Left colon (tissue), 2 donors: ENCODE data around the gene TTLL1. TPM values are rescaled to one million over a fixed set of nuclear protein-coding genes. Genes with fewer than 3 reads are reported as not detected.
A peak's percentile ranks its signal among the peaks of the same experiment; 100 is the strongest.
"Not testable (repeated sequence)": the region's sequence is repeated elsewhere in the genome, so short reads cannot be mapped to it uniquely, and the experiment has no call there.

ENCODE experiments used
- ATAC-seq: fragments of 200-7000 bp; cut with Tn5 transposase; one replicate; pipeline ENCODE4 v1.9.1; 2020; ENCODE audit warnings: mild to moderate bottlenecking, moderate library complexity
- DNase-seq, 2 donors: peaks; one replicate each; pipeline ENCODE4 v3.0.0-alpha.2; 2020
- intact Hi-C, 2 donors: fragments of 100-400 bp; cut with DNase I in 1 of 2; cut with micrococcal nuclease in 1 of 2; formaldehyde crosslinking; loops; one replicate each; pipeline versions ENCODE4 v1.11.2 to v1.14.0; 2022; cut with DNase I, micrococcal nuclease
- total RNA-seq, 2 donors: library from RNA; stranded (reverse); fragmentation: NEBNext Ultra II Directional; extraction: Animal tissue kit (Norgen Biotek cat#: 25700); gene quantifications; one replicate each; pipeline ENCODE4 v1.2.1, GENCODE V29; 2021
- donor health status: DM: no; HTN: no; CAD: no.
- donor health status: DM: yes; HTN: yes; CAD: no.

The TTLL1 gene
- total RNA-seq, 2 donors from 2014 or later: 2.1 to 3.2 TPM

- peak in 1 of 2 donors; percentile 63 for DNase-seq
- intact Hi-C loops: no loop called here
- ATAC-seq: peak; percentile 29
Measured at GRCh38 chr22:43113526-43114251, 24.5 kb upstream of the TTLL1 start.

GRCh38 chr22:43110927-43111623 is 21.9 kb upstream of the TTLL1 start:
- DNase-seq (peak; percentile 64 to 77), ATAC-seq (peak; percentile 69)
- intact Hi-C loops: no loop called here

DNA sequence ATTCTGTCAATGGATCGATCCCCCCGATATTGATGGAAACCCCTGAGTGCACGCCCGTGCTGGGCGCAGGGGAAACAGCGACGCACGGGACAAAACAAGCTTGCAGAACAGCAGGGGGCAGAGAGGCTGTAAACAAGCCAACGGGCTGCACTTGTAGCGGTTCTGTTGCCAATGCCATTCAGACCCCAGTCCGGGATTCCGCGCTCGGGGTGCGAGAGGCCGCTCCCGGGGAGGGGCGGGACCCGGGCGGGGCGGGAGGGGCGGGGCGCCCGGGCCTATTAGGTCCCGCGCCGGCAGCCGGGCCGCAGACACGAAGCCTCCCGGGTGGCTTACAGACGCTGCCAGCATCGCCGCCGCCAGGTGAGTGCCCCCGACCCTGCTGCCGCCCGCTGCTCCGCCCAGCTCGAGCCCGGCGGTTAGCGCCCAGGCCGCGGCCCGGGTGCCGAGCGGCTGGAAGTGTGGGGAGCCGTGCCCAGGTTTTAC is 21.3 kb upstream of the TTLL1 start, which contains the start of gene BIK:
Gene BIK, plus strand, starts transcription at position 307 of the 483 bp plus-strand sequence. CDS start 13,273 bp downstream, outside the sequence.
- DNase-seq: peak; percentile 66 to 71
- intact Hi-C loops: no loop called here
- peak; percentile 61 for ATAC-seq

- no peak for ATAC-seq
- intact Hi-C loops: no loop called here
- no peak for DNase-seq
Measured at GRCh38 chr22:43109921-43110443, 20.8 kb upstream of the TTLL1 start.

DNA sequence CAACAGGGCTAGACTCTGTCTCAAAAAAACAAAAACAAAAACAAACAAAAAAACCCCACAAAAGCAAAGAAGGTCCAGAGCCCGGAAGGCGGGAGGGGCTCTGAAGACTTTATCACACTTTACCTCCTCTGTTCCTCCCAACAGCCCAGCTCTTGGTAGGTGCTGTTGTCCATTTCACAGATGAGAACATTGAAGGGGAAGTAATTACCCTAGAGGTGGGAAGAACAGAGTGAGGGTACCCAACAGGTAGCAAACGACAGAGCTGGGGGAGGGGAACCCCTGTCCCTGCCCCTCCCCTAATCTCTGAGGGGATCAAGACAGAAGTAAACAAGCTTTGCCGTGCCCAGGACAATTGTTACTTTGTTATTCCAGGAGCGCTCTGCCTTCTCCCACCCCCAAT is 20.3 kb upstream of the TTLL1 start:
- intact Hi-C loops: no loop called here
- no peak for DNase-seq
- ATAC-seq: no peak

DNA sequence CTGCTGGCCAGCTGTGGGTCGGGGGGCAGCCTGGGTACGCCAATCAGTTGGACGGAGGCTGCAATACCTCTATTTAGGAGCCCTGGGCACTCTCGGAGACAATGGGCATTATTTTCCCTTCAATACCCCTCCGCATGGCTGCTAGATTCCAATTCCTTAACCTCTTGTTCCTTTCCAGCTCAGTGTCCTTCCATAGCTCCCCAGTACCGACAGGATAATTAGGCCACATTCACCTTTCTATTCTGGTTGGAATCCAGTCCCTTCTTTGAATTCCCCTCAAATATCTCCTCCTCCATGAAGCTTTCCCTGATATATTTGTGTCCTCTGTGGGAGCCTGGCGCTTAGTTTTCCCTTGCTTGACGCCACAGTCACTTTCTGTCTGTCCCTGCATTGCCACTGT is 17.1 kb upstream of the TTLL1 start:
- ATAC-seq: no peak
- no peak for DNase-seq
- intact Hi-C loops: no loop called here

- ATAC-seq, DNase-seq, intact Hi-C loops: not testable (repeated sequence)
Measured at GRCh38 chr22:43104950-43105349, 15.8 kb upstream of the TTLL1 start.

GRCh38 chr22:43104056-43104625 is 14.9 kb upstream of the TTLL1 start:
- intact Hi-C loops, DNase-seq, ATAC-seq: not testable (repeated sequence)

- ATAC-seq: no peak
- DNase-seq: no peak
- intact Hi-C loops: no loop called here
Measured at GRCh38 chr22:43101306-43101705, 12.1 kb upstream of the TTLL1 start.

GRCh38 chr22:43100225-43100624 is 11.0 kb upstream of the TTLL1 start:
- intact Hi-C loops: no loop called here
- no peak for ATAC-seq

GRCh38 chr22:43099095-43099494 is 9.9 kb upstream of the TTLL1 start:
- intact Hi-C loops: no loop called here
- no peak for DNase-seq
- ATAC-seq: no peak

More at GRCh38 chr22:43100225-43100624, 11.0 kb upstream of the TTLL1 start:
- DNase-seq: no peak

DNA sequence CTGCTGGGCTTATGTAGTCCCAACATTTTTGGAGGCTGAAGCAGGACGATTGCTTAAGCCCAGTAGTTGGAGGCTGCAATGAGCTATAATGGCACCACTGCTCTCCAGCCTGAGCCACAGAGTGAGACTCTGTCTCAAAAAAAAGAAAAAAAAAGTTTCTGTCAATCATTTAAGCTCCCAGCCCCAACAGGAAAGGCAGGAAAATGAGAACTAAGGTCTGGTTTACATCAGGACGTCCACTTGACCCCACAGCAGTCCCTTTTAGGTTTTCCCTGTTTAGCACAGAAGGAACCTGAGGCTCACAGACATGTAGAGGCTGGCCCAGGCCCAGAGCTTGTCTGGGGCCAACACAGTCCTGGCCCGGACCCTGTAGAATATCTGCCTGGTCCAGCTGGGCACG is 9.2 kb upstream of the TTLL1 start:
- intact Hi-C loops: no loop called here
- no peak for DNase-seq
- no peak for ATAC-seq

DNA sequence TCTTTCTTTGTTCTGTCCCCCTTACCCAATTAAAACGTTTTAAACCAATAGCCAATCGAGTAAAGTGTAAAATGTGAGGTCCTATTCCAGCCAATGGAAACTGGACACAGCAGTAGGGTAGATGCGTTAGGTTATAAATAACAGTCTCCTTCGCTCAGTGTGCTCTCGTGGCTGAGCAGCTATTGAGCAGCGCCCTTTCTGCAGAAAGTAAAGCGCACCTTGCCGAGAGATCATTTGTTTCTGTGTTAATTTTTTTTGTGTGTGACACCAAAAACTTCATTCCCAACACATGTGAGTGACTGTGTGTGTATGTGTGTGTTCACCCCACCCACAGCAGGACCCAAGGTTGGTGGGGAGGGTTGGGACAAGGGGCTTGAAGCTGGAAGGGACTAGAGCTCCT is 7.2 kb upstream of the TTLL1 start:
- intact Hi-C loops: no loop called here
- no peak for DNase-seq
- ATAC-seq: no peak

DNA sequence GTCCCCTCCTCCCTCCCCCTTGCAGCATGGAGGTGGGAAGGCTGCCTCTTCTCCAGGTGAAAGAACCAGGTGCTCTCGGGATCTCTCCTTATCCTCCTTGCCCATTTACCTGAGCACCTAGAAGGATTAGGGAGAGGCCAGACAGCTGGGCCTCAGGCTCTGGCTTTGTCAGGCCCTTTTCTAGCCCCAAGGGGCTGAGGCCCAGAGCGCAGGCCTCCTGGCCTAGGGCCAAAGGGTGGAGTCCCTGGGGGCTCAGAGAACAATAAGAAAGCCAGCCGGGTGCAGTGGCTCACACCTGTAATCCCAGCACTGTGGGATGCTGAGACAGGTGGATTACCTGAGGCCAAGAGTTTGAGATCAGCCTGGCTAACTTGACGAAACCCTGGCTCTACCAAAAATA is 5.4 kb upstream of the TTLL1 start:
- ATAC-seq: no peak
- intact Hi-C loops: no loop called here

DNA sequence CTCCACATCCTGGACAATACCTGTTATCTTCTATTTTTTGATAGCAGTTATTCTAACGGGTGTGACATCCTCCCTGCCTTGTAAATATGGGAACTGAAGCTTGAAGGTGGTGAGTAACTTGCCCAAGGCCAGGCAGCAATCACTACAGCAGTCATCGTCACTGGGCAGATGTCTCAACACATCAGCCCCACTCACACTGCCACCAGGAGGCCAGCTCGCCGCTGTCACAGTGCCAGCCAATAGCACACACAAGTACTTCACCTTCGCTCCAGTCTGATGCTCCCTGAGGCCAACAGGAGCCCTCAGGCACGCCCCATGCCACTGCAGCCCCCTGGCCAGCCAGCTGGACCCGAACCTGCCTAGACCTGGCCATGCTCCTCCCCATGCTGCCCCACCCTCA is 4.9 kb upstream of the TTLL1 start:
- intact Hi-C loops: no loop called here
- DNase-seq (peak; percentile 62 to 71), ATAC-seq (peak; percentile 67)

More for the DNA sequence above, 5.4 kb upstream of the TTLL1 start:
- no peak for DNase-seq

DNA sequence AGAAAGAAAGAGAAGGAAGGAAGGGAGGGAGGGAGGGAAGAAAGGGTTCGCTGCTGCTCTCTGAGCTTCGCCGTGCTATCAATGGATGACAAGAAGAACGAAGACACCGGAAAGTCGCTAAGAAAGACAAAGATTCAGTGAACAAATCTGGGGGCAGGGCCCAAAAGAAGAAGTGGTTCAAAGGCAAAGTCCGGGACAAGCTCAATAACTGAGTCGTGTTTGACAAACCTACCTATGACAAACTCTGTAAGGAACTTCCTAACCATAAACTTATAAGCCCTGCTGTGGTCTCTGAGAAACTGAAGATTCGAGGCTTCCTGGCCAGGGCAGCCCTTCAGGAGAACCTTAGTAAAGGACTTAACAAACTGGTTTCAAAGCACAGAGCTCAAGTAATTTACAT is 2.9 kb upstream of the TTLL1 start:
- ATAC-seq (no peak), DNase-seq (no peak)
- intact Hi-C loops: no loop called here

DNA sequence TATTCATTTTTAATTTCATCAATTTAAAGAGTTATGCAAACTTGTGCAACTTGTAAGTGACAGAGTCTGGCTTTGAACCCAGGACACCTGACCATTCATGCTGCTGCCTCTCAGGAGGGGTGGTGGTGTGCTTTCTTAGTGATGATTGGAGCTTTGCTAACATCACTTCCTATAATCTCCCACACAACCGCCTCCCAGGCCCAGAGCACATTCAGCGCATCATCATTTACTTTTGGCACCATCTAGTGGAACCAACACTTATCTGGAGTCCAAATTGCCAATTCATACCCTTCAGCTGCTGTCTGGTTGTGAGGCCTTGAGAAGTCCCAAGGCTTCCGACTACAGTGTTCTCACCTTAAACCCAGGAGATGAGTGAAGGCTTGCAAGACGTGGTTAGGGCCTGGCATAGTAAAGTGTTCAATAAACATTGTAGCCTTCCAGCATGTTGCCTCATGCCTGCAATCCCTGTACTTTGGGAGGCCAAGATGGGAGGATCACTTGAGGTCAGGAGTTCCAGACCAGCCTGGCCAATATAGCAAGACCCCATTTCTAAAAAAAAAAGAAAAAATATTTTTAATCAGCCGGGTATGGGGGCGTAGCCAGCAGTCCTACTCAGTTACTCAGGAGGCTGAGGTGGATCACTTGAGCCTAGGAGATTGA is 1.1 kb upstream of the TTLL1 start:
- ATAC-seq (peak; percentile 37), DNase-seq (peak; percentile 36 to 53)
- intact Hi-C loops: no loop called here

- intact Hi-C loops: no loop called here
- ATAC-seq: no peak
- no peak for DNase-seq
Measured at GRCh38 chr22:43088627-43088983, 586 bp downstream of the TTLL1 start.
